ENCODE results near the gene ALX4.
A peak's percentile ranks its signal among the peaks of the same experiment; 100 is the strongest.

The ALX4 gene

GRCh38 chr11:44327730-44328129 lies 17.8 kb upstream of the ALX4 start:
- Histone ChIP-seq H3K9me3 (ENCODE audit: insufficient read depth, low read length) (no peaks in the 10 kb centered on the region), H3K4me1 (ENCODE audit: insufficient read depth, insufficient read length) (peaks cover 6% of the 10 kb centered on the region), H3K27me3 (ENCODE audit: insufficient read depth, insufficient read length) (peaks cover 32% of the 10 kb centered on the region), H3K36me3 (ENCODE audit: insufficient read depth, insufficient read length, low read length) (no peaks in the 10 kb centered on the region), H3K9ac (ENCODE audit: insufficient read length, low read depth) (no peak overlapping the region), H3K4me3 (ENCODE audit: insufficient read length, low read depth) (no peak overlapping the region)
- TF ChIP-seq SUZ12 (IDR thresholded peaks at IDR 0.05; ENCODE audit: extremely low read depth, insufficient read depth, insufficient read length) (no peak), YY1 (IDR thresholded peaks at IDR 0.05; ENCODE audit: insufficient read depth, insufficient read length) (no peak), ZNF274 (IDR thresholded peaks at IDR 0.05; ENCODE audit: low read depth, low read length) (no peak)
- DNase-seq (ENCODE audit: low read depth, low spot score): no peak

GRCh38 chr11:44326615-44327475 lies 16.9 kb upstream of the ALX4 start:
- Histone ChIP-seq H3K9ac (ENCODE audit: insufficient read length, low read depth) (peak overlapping the region; percentile 5), H3K36me3 (ENCODE audit: insufficient read depth, insufficient read length, low read length) (no peaks in the 10 kb centered on the region), H3K9me3 (ENCODE audit: insufficient read depth, low read length) (no peaks in the 10 kb centered on the region), H3K27me3 (ENCODE audit: insufficient read depth, insufficient read length) (peaks cover 41% of the 10 kb centered on the region), H3K4me3 (ENCODE audit: insufficient read length, low read depth) (no peak overlapping the region), H3K4me1 (ENCODE audit: insufficient read depth, insufficient read length) (peaks cover 3% of the 10 kb centered on the region)
- no peak for TF ChIP-seq ZNF274 (IDR thresholded peaks at IDR 0.05; ENCODE audit: low read depth, low read length)
- no peak for TF ChIP-seq SUZ12 (IDR thresholded peaks at IDR 0.05; ENCODE audit: extremely low read depth, insufficient read depth, insufficient read length)
- no peak for TF ChIP-seq YY1 (IDR thresholded peaks at IDR 0.05; ENCODE audit: insufficient read depth, insufficient read length)
- DNase-seq (ENCODE audit: low read depth, low spot score): no peak

DNA sequence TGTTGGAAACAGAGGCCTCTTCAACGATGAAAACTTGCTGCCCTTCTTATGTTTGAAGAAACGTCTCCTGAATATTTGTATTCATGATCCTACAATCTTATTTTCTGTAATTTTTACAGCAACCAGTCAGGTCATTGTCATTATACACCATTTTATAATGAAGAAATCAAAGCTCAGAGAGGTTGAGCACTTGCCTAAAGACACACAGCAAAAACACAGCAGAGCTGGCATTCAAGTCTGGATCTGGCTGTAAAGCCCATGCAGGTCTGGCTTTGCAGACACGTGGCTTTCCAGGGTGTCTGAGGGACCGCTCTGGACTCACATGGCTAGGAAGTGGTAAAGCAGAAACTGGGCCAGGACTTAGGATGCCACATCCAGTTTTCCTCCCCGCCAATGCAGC lies 15.8 kb upstream of the ALX4 start:
- Histone ChIP-seq H3K4me3 (ENCODE audit: insufficient read length, low read depth) (no peak overlapping the region), H3K36me3 (ENCODE audit: insufficient read depth, insufficient read length, low read length) (no peaks in the 10 kb centered on the region), H3K9ac (ENCODE audit: insufficient read length, low read depth) (no peak overlapping the region), H3K4me1 (ENCODE audit: insufficient read depth, insufficient read length) (peaks cover 3% of the 10 kb centered on the region), H3K27me3 (ENCODE audit: insufficient read depth, insufficient read length) (peaks cover 52% of the 10 kb centered on the region), H3K9me3 (ENCODE audit: insufficient read depth, low read length) (no peaks in the 10 kb centered on the region)
- TF ChIP-seq ZNF274 (IDR thresholded peaks at IDR 0.05; ENCODE audit: low read depth, low read length) (no peak), YY1 (IDR thresholded peaks at IDR 0.05; ENCODE audit: insufficient read depth, insufficient read length) (no peak), SUZ12 (IDR thresholded peaks at IDR 0.05; ENCODE audit: extremely low read depth, insufficient read depth, insufficient read length) (no peak)
- no peak for DNase-seq (ENCODE audit: low read depth, low spot score)

- H3K36me3 ChIP-seq (ENCODE audit: insufficient read depth, insufficient read length, low read length): no peaks in the 10 kb centered on the region
- peaks cover 3% of the 10 kb centered on the region for H3K4me1 ChIP-seq (ENCODE audit: insufficient read depth, insufficient read length)
- H3K27me3 ChIP-seq (ENCODE audit: insufficient read depth, insufficient read length): peaks cover 60% of the 10 kb centered on the region
- H3K9me3 ChIP-seq (ENCODE audit: insufficient read depth, low read length): no peaks in the 10 kb centered on the region
- no peak overlapping the region for H3K9ac ChIP-seq (ENCODE audit: insufficient read length, low read depth)
- TF ChIP-seq ZNF274 (IDR thresholded peaks at IDR 0.05; ENCODE audit: low read depth, low read length) (no peak), YY1 (IDR thresholded peaks at IDR 0.05; ENCODE audit: insufficient read depth, insufficient read length) (no peak), SUZ12 (IDR thresholded peaks at IDR 0.05; ENCODE audit: extremely low read depth, insufficient read depth, insufficient read length) (no peak)
- no peak overlapping the region for H3K4me3 ChIP-seq (ENCODE audit: insufficient read length, low read depth)
- DNase-seq (ENCODE audit: low read depth, low spot score): no peak
Observed at GRCh38 chr11:44324749-44325525, 15.0 kb upstream of the ALX4 start.

DNA sequence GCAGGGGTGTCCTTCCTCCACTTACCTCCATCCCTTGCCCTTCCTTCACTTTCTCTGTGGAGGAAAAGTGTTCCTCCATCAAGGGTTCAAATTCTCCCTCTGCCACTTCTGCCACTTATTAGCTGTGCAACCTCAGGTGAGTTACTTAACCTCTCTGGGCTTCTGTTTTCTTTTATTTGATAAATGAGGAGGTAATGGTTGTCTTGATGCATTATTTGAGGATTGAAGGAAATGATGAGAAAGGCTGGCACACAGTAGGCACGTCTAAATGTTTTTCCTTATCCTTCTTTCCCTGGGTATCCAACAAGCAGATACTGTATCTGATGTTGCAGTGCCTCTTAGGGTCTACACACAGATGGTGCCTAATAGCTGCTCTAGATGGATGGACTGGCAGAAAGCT lies 14.3 kb upstream of the ALX4 start:
- peaks cover 64% of the 10 kb centered on the region for H3K27me3 ChIP-seq (ENCODE audit: insufficient read depth, insufficient read length)

GRCh38 chr11:44322243-44322642 lies 12.3 kb upstream of the ALX4 start:
- TF ChIP-seq YY1 (IDR thresholded peaks at IDR 0.05; ENCODE audit: insufficient read depth, insufficient read length): no peak
- no peak for TF ChIP-seq ZNF274 (IDR thresholded peaks at IDR 0.05; ENCODE audit: low read depth, low read length)
- TF ChIP-seq SUZ12 (IDR thresholded peaks at IDR 0.05; ENCODE audit: extremely low read depth, insufficient read depth, insufficient read length): no peak
- H3K27me3 ChIP-seq (ENCODE audit: insufficient read depth, insufficient read length): peaks cover 83% of the 10 kb centered on the region

More for the DNA sequence above, 14.3 kb upstream of the ALX4 start:
- H3K9me3 ChIP-seq (ENCODE audit: insufficient read depth, low read length): no peaks in the 10 kb centered on the region
- H3K9ac ChIP-seq (ENCODE audit: insufficient read length, low read depth): no peak overlapping the region
- H3K4me3 ChIP-seq (ENCODE audit: insufficient read length, low read depth): no peak overlapping the region
- no peaks in the 10 kb centered on the region for H3K36me3 ChIP-seq (ENCODE audit: insufficient read depth, insufficient read length, low read length)
- peaks cover 4% of the 10 kb centered on the region for H3K4me1 ChIP-seq (ENCODE audit: insufficient read depth, insufficient read length)
- no peak for DNase-seq (ENCODE audit: low read depth, low spot score)
- TF ChIP-seq YY1 (IDR thresholded peaks at IDR 0.05; ENCODE audit: insufficient read depth, insufficient read length) (no peak), SUZ12 (IDR thresholded peaks at IDR 0.05; ENCODE audit: extremely low read depth, insufficient read depth, insufficient read length) (no peak), ZNF274 (IDR thresholded peaks at IDR 0.05; ENCODE audit: low read depth, low read length) (no peak)

GRCh38 chr11:44321059-44321458 lies 11.1 kb upstream of the ALX4 start:
- H3K9ac ChIP-seq (ENCODE audit: insufficient read length, low read depth): no peak overlapping the region
- H3K27me3 ChIP-seq (ENCODE audit: insufficient read depth, insufficient read length): peaks cover 95% of the 10 kb centered on the region
- TF ChIP-seq YY1 (IDR thresholded peaks at IDR 0.05; ENCODE audit: insufficient read depth, insufficient read length) (no peak), SUZ12 (IDR thresholded peaks at IDR 0.05; ENCODE audit: extremely low read depth, insufficient read depth, insufficient read length) (no peak), ZNF274 (IDR thresholded peaks at IDR 0.05; ENCODE audit: low read depth, low read length) (no peak)
- no peak for DNase-seq (ENCODE audit: low read depth, low spot score)
- H3K9me3 ChIP-seq (ENCODE audit: insufficient read depth, low read length): no peaks in the 10 kb centered on the region
- peaks cover 9% of the 10 kb centered on the region for H3K4me1 ChIP-seq (ENCODE audit: insufficient read depth, insufficient read length)
- no peak overlapping the region for H3K4me3 ChIP-seq (ENCODE audit: insufficient read length, low read depth)
- H3K36me3 ChIP-seq (ENCODE audit: insufficient read depth, insufficient read length, low read length): no peaks in the 10 kb centered on the region

More at GRCh38 chr11:44322243-44322642, 12.3 kb upstream of the ALX4 start:
- H3K9ac ChIP-seq (ENCODE audit: insufficient read length, low read depth): no peak overlapping the region
- no peaks in the 10 kb centered on the region for H3K9me3 ChIP-seq (ENCODE audit: insufficient read depth, low read length)
- DNase-seq (ENCODE audit: low read depth, low spot score): no peak
- no peaks in the 10 kb centered on the region for H3K36me3 ChIP-seq (ENCODE audit: insufficient read depth, insufficient read length, low read length)
- H3K4me3 ChIP-seq (ENCODE audit: insufficient read length, low read depth): no peak overlapping the region
- peaks cover 11% of the 10 kb centered on the region for H3K4me1 ChIP-seq (ENCODE audit: insufficient read depth, insufficient read length)

Measured in NT2/D1 (cell line).